ENCODE results near the gene RGS6.

DNA sequence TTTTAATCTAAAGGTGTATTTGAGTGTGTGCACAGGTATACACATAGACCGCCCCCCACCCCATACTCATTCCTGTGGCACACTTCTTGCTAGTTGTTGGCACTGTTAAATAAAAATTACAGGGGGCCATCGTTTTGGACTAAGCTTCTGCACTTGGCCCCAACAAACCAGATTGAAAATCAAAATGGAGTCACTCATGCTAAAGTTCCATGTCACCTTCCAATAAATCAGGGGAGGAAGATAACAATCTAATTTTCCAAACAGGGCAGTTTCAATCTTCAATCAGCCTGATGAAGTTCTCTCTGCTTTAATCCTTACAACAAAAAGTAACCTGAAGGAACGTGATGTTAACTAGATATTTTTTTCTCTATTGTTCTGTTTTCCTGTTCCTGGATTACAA, 78.2 kb downstream of the RGS6 start:
- TF ChIP-seq, protein P1, sequence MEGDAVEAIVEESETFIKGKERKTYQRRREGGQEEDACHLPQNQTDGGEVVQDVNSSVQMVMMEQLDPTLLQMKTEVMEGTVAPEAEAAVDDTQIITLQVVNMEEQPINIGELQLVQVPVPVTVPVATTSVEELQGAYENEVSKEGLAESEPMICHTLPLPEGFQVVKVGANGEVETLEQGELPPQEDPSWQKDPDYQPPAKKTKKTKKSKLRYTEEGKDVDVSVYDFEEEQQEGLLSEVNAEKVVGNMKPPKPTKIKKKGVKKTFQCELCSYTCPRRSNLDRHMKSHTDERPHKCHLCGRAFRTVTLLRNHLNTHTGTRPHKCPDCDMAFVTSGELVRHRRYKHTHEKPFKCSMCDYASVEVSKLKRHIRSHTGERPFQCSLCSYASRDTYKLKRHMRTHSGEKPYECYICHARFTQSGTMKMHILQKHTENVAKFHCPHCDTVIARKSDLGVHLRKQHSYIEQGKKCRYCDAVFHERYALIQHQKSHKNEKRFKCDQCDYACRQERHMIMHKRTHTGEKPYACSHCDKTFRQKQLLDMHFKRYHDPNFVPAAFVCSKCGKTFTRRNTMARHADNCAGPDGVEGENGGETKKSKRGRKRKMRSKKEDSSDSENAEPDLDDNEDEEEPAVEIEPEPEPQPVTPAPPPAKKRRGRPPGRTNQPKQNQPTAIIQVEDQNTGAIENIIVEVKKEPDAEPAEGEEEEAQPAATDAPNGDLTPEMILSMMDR (IDR thresholded peaks at IDR 0.05): no peak
- TF ChIP-seq POLR2A (IDR thresholded peaks at IDR 0.05): no peak
